ENCODE data around the gene ANO6.

The ANO6 gene

GRCh38 chr12:45282411-45282810 is 66.5 kb downstream of the ANO6 start:
- no peak for DNase-seq

DNA sequence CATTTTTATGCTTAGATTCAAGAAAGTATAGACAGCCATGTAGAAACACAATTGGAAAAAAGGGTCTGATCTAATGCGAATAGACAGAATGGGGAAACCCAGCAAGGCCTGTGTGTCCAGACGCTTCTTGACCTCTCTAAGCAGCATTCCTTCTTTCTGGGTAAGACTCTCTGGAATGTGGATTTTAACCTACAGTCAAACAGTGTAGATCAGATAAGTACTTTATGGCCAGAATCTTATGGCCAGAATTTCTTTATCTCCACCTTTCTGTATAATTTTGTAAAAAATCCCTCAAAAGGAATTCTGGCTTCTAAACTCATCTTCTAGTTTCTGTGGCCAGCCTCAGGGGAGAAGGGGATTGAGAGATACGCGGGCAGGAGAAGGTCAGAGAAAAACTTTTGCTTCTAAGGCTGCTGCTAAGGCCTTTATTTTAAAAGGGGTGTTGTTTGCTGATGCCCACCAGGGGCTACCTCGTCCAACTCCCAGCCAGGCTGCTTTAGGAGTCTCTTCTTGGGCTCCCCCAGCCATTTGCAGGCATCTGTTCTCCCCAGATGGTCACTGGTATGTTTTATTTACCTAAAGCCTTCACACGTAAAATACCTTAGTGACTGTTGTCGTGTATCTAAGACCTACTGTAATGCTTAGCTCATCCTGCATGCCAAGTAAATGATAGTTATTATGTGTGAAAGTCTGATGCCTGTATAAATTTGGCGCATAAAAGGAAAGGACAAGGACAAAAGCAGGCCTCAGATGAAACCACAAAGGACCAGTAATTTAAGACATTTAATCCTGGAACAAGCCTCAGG is 68.4 kb downstream of the ANO6 start:
- no peak for DNase-seq

DNA sequence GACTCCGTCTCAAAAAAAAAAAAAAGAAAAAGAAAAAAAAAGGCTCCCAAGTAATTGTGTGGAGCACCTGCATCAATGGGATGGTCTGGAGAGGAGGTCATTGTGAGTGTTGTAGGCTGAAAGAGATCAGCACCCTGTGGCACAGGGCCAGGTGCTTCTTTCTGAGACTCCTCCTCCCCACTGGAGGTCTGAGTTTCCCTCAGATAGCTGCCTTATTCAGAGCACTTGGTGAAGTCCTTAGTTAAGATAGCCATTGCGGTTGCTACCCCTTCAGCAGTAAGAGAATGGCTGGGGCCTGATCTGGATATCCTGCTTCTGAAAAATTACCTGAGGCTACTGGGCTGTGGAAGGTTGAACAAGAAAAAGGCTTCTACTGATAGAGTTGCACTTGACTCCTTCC is 69.8 kb downstream of the ANO6 start:
- DNase-seq: no peak

DNA sequence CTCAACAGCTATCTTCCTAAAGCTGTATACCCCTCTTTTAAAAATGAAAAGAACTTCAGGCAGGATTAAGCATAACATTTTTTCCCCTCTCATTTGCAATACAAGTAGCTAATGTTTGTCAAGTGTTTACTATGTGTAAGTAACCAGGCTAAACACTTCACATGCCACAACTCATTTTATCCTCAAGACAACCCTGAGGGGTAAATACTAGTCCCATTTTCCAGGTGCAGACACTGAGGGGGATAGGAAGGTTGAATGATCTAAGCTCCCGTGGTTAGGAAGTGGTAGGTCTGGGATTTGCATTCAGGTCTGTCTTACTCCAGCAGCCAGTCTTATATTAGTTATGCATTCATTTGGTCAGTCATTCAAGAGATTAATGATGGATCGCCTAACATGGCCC is 70.7 kb downstream of the ANO6 start:
- DNase-seq: no peak

DNA sequence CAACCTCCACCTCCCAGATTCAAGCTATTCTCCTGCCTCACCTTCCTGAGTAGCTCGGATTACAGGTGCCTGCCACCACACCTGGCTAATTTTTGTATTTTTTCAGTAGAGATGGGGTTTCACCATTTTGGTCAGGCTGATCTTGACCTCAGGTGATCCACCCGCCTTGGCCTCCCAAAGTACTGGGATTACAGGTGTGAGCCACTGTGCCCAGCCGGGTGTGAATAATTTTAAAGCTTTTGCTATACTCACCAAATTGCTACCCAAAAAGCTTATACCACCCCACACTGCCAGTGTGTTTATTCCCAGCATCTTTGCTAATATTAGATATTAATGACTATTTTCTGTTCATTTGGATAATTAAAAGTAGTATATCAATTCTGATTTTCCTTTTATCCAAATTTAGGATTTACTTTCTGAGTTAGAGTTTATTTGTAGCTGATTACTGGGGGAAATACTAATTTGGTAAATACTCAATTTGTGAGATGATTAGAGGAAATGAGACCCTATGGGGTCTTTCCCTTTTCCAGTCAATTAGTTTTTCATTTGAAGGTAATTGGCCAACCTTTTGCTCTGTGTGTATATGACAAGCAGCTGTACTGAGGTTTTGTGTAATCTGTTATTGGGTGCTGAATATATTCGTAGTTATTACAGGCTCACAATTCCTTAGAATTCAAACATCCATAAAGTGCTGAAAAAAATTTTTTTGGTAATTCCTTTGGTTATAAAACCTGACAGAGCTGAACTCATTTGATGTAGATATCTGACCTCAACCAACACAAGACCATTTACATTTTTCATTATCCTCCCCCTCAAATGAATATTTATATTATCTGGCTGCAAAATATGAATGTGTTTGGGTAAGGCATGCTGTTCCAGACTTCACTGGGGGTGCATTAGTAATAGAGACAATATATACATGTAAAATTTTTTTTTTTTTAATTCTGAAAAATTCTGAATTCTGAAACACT is 73.6 kb downstream of the ANO6 start:
- no peak for DNase-seq

GRCh38 chr12:45290216-45290605 is 74.3 kb downstream of the ANO6 start:
- DNase-seq: no peak

DNA sequence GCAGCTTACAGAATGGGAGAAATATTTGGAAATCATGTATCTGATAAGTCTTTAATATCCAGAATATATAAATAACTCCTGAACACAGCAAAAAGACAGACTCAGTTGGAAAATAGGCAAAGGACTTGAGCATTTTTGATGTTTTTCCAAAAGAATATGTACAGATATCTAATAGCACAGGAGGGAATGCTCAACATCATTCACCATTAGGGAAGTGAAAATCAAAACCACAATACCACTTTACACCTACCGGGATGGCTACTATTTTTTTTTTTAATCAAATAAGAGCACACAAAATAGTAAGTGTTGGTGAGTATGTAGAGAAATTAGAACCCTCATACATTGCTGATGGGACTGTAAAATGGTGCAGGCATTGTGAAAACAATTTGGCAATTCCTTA is 75.6 kb downstream of the ANO6 start:
- DNase-seq: no peak

DNA sequence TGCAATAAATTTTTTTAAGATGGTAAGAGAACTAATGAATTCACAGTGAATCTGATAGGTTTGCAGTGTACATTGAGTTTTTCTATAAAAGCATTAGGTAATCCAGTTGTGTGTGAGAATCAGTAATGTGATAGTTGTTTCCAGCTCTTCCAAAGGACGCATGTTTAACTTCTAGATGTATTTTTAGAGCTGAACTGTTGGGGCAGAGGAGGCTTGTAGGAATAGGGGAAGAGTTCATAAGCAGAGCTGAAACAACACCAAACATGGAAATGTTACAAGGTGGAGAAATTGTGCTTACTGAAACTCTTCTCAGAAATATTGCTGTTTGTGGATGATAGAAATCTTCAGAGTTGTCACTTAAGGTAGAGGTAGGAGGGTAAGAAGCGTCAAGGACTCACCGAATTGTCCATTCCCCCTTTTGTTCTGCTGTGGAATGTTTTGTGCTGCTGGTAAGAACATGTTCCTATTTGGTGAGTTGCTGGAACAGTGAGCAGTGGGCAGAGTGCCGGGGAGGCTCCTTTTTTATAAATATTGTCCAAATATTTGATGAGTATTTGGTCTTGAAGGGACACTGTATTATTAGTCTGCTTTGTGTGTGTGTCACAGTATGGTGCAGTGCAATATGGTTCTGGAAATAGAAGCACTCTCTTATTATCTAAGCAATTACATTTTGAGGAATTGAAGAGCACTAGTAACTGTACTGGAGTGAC is 76.7 kb downstream of the ANO6 start:
- no peak for DNase-seq

DNA sequence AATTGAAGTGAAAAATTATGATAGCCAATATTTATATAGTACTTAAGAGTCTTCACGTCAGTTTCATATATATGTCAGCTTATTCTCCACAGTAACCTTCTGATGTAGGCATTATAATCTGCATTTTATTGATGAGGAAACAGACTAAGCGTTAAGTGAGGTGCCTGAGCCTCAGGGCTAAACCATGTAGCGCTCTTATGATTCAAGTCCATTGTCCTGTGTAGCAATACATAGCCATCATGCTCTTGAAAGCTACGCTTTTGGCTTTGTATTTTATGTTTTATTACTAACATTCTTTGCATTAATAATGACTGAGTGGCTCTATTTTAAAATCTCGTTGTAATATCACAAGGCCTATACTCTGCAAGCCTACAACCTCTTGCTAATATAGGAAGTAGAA is 79.0 kb downstream of the ANO6 start:
- DNase-seq: no peak

DNA sequence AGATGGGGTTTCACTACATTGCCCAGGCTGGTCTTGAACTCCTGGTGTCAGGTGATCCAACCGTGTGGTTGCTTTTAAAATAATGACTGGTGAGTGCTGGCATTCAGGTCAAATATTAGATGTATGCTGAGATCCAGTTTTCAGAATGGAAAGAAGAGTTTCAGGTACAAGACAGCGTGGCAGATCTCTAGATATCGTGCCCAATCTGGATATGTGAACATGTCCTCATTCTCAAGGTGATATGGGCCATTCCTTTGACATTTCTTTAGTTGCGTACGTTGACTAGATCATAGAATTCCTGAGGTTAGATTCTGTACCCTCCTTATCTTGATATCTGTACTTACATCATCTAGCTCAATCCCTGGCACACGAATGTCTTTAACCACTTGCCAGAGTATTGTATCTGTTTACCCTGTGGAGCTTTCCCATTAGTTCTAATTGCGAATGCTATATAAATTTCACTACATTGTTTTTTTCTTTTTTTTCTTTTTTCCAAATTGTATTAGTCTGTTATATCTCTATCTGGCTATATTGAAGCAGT is 80.2 kb downstream of the ANO6 start:
- DNase-seq: no peak

DNA sequence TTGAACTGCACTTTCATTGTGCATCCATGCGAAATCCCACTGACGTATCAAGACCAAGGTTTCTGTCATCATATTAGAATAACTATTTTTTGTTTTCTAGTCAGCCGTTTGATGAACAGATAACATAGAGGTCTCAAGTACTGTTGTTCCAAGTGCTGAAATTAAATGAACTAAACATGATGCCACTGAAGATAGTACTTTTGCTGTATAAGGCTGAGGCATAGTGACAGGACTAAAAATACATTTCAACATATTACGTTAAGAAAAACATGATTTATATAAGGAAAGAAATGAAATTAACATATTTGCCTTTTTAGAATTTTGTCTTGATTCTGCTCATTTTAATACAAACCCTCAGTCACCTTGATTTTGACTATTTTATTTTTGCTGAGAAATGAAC is 82.2 kb downstream of the ANO6 start:
- DNase-seq: no peak

DNA sequence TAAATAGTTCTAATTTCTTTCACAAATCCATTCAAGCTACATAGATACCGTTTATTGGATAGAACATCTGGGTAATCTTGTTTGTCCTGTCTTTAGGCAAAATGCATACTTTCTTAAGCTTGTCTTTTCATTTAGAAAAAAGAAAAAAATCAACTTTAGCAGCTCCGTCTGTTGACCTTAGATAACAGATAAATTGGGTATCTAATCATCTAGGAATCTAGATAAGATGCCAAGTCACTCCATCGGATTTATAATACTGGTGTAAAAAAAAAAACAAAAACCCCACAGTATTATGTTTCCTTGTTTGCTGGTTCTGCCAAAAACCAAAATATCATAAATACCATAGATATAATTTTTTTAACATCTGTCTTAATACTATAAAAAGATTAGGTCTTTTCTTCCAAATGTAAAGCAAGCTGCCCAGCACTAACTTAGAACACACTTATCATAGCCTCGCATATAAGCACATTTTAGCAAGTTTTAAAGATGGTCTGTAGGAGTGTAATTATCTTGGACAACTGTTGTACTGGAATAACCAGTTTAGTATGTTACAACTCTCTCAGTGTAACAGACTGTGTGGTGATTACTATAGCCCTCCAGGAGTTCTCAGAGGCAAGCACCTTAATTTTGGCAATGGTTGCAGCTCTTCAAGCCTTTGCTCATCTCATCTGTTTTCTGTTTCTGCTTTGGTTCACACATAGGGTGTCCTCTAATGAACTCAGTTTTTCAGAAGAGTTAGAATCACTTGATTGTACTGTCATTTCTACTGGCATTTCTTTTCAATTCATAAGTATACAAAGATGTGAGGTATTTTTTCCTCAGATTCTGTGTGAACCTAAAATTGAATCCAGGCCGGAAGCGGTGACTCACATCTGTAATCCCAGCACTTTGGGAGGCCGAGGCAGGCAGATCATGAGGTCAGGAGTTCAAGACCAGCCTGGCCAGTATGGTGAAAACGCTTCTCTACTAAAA is 83.1 kb downstream of the ANO6 start:
- no peak for DNase-seq

GRCh38 chr12:45302621-45303369 is 86.9 kb downstream of the ANO6 start:
- no peak for DNase-seq

DNA sequence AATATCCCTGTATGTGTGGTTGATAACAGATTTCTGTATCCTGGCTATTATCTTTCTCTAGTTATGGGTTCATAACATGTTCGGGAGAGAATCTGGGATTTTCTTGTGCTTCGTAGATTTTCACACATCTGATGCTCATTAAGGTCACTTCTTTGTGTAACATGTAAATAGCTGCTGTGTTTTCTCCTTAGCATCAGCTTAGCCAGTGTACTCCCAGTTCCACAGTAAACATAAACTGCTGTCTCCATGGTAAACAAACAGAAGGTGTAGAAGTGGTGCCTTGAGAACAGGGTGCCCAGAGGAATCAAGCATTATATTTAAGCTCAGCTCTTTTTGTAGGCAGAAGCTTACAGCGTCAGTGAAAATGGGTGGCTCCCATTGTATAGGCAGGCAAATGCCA is 88.0 kb downstream of the ANO6 start:
- no peak for DNase-seq

DNA sequence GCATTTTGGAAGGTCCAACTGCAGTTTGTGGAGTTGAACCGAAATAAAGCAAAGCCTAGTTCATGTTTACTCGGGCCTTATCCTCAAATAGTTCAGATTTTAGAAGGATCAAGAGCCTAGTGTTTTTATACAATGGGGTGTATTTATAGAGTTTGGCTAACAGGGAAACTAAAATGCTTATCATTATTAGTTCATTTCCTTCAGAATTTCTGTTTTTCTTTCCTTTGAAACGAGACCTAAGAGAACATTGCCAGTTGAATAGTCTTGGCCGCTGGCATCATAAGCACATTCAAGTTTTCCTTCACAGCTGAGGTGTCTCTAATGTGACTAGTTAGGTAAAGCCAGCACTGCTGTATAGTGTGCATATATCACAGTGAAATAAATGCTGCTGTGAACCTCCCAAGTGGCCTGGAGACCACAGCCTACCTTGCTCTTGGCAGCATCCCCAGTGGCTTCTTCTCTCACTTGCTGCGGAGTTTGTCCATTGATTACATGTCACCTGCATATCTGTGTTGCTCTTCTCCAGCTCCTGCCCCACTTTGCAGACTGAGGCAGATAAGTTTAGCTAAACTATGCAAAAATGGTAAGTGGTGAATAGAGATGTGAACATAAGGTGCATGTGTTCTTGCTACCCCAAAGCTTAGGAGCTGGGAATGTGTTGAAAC is 88.8 kb downstream of the ANO6 start:
- no peak for DNase-seq

DNA sequence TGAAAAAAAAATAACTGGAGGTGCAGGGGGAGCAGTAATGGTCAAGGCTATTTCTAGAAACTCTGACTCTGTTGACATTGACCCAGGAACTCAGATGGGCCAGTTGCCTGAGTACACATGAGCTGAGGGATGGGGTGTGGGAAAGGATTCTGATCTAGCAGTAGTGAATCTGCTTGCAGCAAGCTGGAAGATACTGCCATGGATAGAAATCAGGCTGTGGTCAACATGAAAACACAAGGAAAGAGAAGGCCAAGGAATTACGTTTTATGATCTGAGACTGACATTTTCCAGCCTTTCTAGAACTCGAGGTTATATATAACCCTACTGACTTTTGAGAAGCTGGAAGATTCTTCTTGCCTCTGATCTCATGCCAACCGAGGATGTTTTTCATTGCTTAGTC is 90.0 kb downstream of the ANO6 start:
- DNase-seq: no peak

- DNase-seq: no peak
Measured at GRCh38 chr12:45309836-45310626, 94.1 kb downstream of the ANO6 start.

DNA sequence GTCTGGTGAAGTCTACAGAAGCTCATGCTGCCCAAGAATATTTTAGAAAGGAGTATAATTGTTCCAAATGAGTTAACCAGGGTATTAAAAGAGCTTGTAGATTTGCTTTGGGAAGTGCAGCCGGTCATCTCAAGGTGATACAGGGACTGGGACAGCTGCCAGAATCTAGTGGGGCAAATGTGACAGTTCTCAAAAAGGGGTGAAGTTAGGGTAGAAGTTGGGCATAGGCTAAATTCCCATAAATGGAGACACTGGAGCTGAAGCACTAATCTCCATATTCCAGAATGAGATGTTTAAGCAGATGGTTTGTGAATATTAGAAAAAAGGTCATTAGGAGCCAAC is 94.7 kb downstream of the ANO6 start:
- DNase-seq: no peak

DNA sequence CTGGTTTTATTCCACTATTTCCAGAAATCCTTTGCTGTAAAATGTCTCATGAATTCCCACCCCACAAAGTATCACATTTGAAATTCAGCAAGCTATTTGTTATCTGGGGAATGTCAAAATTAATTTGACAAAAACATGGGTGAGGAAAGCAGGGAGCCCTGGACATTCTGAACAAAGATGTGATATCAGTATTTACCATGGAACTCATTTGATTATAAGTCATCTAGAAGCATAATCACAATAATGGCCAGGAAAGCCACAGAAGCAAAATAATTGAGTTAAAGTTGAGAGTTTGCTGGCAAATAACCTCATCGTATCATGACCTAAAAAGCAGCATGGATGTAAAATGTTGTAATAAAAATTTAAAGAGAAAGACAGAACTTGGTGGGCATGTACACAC is 96.1 kb downstream of the ANO6 start:
- no peak for DNase-seq

DNA sequence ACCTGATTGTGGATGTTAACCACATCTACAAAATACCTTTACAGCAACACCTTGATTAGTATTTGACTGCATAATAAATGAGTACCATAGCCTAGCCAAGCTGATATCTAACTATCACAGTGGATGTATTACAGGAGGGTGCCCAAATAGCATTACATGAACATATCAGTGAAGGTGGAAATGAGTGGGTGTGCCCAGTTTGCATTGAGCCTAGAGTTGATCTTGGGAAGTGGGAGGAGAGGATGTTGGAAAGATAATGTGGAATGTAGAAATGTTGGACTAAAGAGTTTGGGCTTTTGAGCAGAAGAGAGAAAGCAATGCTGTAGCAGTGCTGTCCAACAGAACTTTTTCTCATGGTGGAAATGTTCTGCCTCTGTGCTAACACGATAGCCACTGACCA is 98.9 kb downstream of the ANO6 start:
- no peak for DNase-seq

All from stimulated activated CD4-positive, alpha-beta T cell treated with anti-CD3 and anti-CD28 coated beads, Interleukin-4, amount 100 ng/mL, for 4 hours (primary cell).